ENCODE data around the gene HLA-DPA1.

The HLA-DPA1 gene

DNA sequence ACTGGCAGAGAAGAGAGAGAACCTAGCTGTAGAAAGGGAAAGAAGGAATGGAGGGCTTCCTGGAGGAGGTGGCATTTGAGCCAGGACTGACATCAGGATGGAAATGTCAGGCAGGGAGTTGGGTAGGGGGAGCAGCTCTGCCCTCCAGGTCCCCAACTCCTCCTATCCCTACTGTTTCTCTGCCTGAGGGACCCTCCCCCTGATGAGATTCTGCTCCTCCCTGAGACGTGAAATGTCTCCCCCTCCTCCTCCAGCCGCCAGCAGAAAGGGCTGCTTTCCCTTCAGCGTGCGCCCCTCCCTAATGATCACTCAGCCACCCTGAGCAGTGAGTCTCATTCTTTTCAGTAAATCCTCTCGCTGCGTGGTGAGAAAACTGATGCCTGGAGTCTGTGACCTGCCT lies 43.0 kb upstream of the HLA-DPA1 start:
- TF ChIP-seq, protein P1, sequence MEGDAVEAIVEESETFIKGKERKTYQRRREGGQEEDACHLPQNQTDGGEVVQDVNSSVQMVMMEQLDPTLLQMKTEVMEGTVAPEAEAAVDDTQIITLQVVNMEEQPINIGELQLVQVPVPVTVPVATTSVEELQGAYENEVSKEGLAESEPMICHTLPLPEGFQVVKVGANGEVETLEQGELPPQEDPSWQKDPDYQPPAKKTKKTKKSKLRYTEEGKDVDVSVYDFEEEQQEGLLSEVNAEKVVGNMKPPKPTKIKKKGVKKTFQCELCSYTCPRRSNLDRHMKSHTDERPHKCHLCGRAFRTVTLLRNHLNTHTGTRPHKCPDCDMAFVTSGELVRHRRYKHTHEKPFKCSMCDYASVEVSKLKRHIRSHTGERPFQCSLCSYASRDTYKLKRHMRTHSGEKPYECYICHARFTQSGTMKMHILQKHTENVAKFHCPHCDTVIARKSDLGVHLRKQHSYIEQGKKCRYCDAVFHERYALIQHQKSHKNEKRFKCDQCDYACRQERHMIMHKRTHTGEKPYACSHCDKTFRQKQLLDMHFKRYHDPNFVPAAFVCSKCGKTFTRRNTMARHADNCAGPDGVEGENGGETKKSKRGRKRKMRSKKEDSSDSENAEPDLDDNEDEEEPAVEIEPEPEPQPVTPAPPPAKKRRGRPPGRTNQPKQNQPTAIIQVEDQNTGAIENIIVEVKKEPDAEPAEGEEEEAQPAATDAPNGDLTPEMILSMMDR (IDR thresholded peaks at IDR 0.05; ENCODE audit: control insufficient read depth, extremely low read depth, insufficient read depth) = no peak
- DNase-seq (ENCODE audit: low read depth) = no peak
- no peak overlapping the region for H3K4me3 ChIP-seq (ENCODE audit: low read depth, low read length)

DNA sequence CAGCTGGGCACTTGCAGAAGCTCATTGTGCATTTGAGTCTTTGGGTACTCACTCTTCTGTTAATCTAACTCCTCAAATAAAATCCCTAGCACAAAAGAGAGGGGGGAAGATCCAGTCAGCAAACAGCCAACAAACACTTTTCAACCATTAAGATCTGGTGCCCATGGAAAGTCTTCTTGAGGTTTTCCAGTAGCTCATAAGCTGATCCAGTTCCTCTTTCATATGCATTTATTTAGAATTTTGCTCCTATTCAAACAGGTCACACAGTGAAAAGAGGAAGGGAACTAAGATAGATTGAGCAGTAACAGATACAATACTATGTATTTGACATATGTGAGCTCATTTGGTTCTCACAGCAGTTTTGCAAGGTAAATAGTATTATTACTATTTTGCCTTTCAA lies 41.0 kb upstream of the HLA-DPA1 start:
- H3K4me3 ChIP-seq (ENCODE audit: low read depth, low read length) = no peak overlapping the region
- no peak for DNase-seq (ENCODE audit: low read depth)
- TF ChIP-seq, protein P1 (IDR thresholded peaks at IDR 0.05; ENCODE audit: control insufficient read depth, extremely low read depth, insufficient read depth) = no peak

DNA sequence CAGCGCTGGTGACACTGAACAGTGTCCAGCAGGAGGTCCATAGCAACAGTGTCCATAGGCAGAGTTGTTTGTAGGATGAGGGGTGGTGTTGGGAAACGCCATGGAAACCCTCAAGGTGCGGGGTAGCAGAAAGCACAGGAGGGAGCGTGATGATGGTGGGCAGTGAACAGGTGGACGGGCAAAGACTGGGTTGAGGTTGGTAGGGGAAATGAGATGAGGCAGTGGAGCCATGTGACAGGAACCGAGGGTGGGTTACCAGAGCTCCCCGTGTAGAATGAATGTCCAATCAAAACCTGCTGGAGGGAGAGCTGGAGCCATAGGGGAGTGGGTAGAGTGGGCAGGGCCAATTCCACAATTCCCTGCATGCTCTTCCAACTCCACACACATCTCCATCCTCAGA lies 40.3 kb upstream of the HLA-DPA1 start:
- no peak for DNase-seq (ENCODE audit: low read depth)
- no peak overlapping the region for H3K4me3 ChIP-seq (ENCODE audit: low read depth, low read length)
- TF ChIP-seq, protein P1 (IDR thresholded peaks at IDR 0.05; ENCODE audit: control insufficient read depth, extremely low read depth, insufficient read depth) = no peak

GRCh38 chr6:33112148-33112547 lies 38.7 kb upstream of the HLA-DPA1 start:
- DNase-seq (ENCODE audit: low read depth) = peak; percentile 15
- no peak overlapping the region for H3K4me3 ChIP-seq (ENCODE audit: low read depth, low read length)
- TF ChIP-seq, protein P1 (IDR thresholded peaks at IDR 0.05; ENCODE audit: control insufficient read depth, extremely low read depth, insufficient read depth) = no peak

GRCh38 chr6:33108307-33108706 lies 34.9 kb upstream of the HLA-DPA1 start:
- DNase-seq (ENCODE audit: low read depth) = no peak
- TF ChIP-seq, protein P1 (IDR thresholded peaks at IDR 0.05; ENCODE audit: control insufficient read depth, extremely low read depth, insufficient read depth) = no peak

GRCh38 chr6:33107641-33108040 lies 34.2 kb upstream of the HLA-DPA1 start:
- TF ChIP-seq, protein P1 (IDR thresholded peaks at IDR 0.05; ENCODE audit: control insufficient read depth, extremely low read depth, insufficient read depth) = no peak
- no peak for DNase-seq (ENCODE audit: low read depth)
- no peak overlapping the region for H3K4me3 ChIP-seq (ENCODE audit: low read depth, low read length)

More at GRCh38 chr6:33108307-33108706, 34.9 kb upstream of the HLA-DPA1 start:
- H3K4me3 ChIP-seq (ENCODE audit: low read depth, low read length) = no peak overlapping the region
